ENCODE measurements around the gene NCCRP1.

NCCRP1 gene

DNA sequence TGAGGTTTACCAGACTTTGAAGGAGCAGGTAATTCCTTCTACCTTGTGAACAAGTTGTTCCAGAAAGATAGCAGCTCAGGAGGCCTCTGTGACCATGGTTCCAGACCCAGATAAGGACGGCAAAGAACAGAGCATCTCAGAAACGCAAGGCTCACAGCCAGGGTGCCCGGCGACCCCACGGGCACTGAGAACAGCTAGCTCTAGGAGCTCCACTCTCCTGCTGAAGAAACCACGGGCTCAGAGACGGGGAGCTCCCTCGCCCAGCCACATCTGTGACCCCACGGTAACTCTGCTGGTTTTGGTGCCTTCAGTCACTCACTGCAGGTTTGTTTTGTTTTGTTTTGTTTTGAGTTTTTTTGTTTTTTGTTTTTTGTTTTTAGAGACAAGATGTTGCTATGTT is 16.0 kb upstream of the NCCRP1 start:
- DNase-seq (ENCODE audit: low spot score): no peak

GRCh38 chr19:39181500-39182173 is 15.1 kb upstream of the NCCRP1 start:
- DNase-seq (ENCODE audit: low spot score): no peak

GRCh38 chr19:39182174-39182505 is 14.6 kb upstream of the NCCRP1 start:
- no peak for DNase-seq (ENCODE audit: low spot score)

- no peak for DNase-seq (ENCODE audit: low spot score)
Measured at GRCh38 chr19:39183104-39183503, 13.7 kb upstream of the NCCRP1 start.

DNA sequence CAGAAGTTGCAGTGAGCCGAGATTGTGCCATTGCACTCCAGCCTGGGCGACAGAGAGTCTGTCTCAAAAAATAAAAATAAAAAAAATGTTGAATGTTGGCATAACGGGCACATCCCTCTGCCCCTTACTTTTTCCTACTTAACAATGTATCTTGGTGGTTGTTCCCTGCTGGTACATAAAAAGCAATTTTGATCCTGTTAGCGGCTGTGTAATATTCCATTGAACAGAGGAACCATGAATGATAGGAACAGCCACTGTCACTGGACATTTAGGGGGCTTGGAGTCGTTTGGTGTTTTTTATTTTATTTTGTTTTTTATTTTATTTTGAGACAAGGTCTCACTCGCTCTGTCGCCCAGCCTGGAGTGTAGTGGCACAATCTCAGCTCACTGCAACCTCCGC is 10.4 kb upstream of the NCCRP1 start:
- no peak for DNase-seq (ENCODE audit: low spot score)

DNA sequence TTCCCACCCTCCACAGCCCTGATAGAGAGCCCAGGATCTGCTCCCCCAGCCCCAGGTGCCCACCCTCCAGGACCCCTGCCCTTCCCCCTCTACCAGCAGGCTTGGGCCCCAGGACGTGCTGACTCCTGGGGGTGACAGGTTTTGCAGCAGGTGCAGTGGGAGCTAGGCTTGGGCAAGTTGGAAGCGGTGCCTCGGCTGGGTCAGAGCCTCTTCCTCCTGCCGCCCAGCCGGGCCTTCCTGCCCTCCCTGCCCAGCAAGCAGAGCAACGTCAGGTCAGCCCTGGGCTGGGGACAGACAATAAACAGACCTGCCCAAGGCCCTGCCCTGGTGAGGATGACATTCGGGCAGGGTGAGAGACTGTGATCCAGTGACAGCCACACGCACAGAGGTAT is 9.2 kb upstream of the NCCRP1 start:
- no peak for DNase-seq (ENCODE audit: low spot score)

GRCh38 chr19:39188960-39189359 is 7.8 kb upstream of the NCCRP1 start:
- no peak for DNase-seq (ENCODE audit: low spot score)

GRCh38 chr19:39190768-39191167 is 6.0 kb upstream of the NCCRP1 start:
- DNase-seq (ENCODE audit: low spot score): no peak

GRCh38 chr19:39192846-39193245 is 3.9 kb upstream of the NCCRP1 start:
- DNase-seq (ENCODE audit: low spot score): no peak

DNA sequence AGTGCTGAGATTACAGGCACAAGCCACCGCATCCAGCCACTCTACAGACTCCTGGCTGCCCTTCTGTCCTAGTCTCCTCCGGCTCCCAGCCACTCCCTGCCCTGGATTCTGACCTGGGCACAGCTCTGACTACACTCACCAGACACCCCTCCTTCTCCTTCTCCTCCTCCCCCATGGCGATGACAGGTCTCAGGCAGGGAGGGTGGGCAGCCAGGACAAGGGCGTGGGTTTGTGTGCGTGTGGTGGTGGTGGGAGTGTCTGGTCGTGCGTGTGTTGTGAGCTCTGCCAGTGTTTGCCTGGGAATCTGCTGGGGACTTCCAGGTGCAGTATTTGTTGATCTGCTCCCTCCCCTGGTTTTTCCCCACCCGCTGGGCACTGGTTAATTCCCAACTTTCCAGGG is 3.0 kb upstream of the NCCRP1 start:
- DNase-seq (ENCODE audit: low spot score): no peak

- DNase-seq (ENCODE audit: low spot score): no peak
Measured at GRCh38 chr19:39194832-39195542, 1.8 kb upstream of the NCCRP1 start.

- DNase-seq (ENCODE audit: low spot score): no peak
Measured at GRCh38 chr19:39195755-39196154, 1.0 kb upstream of the NCCRP1 start.

GRCh38 chr19:39196320-39196719 is 444 bp upstream of the NCCRP1 start:
- DNase-seq (ENCODE audit: low spot score): no peak

DNA sequence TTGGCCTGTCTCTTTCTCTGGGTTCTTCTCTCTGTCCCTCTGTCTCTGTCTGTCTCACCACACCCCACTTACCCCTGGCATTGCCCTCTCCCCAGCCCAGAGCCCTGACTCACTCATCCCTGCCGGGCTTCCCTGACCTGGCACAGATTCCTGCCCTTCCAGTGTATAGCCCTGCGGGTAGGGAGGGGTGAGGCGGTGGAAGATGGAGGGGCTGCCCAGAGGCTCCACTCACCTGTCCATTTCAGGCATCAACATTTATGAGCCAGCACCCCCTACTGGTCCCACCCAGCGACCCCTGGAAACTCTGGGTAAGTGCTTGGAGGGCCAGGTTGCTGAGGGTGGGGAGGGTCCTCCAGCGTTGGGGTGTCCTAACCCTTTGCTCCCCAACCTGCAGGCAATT is 1.0 kb downstream of the NCCRP1 start:
- DNase-seq (ENCODE audit: low spot score): no peak

DNA sequence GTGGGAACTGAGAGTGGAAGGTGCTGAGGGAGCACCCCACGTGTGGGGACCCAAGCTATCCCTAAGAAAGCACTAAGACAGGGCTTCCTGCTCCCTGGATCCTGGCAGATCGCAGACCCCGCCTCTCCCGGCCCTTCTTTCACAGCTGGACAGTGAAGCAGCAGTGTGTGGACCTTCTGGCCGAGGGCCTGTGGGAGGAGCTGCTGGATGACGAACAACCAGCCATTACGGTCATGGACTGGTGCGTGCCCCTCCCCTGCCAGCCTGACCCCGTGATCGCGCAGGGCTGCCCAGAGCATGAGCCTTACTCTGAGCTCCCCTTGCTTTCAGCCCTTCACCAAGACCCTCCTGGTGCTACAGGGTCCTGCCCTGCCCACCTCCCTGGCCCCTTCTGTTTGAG is 2.3 kb downstream of the NCCRP1 start:
- no peak for DNase-seq (ENCODE audit: low spot score)

- no peak for DNase-seq (ENCODE audit: low spot score)
Measured at GRCh38 chr19:39200066-39200802, 3.5 kb downstream of the NCCRP1 start.

DNA sequence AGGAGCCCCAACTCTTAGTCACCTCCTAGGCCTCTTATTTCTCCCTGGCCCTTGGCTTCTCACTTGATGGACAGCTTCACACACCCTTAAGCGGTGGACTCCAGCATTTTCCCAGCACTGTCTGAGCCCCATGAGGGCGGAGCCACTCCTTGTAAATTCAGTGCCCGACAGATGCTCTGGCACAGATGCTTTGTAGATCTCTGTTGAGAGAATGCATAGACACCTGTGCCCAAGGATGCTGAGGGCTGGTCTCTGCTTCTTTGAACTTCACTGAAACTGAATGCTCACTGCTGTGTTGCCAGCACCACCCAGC is 4.0 kb downstream of the NCCRP1 start:
- no peak for DNase-seq (ENCODE audit: low spot score)

DNA sequence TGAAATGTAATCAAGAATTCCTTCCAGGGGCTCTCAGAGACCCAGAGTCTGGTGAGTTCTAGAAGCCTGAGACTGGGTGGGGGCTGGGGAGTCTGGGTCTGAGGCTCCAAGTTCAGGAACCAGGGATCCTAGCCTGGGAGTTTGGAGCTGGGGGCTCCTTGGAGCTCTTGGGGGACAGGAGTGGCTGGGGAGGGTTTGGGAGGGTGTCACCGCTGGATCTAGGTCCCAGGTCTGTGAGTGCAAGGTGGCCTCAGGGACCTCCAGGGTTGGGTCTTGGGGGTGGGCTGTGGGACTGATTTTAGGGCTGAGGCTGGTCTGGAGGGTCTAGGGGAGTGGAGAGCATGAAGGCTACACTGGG is 6.2 kb downstream of the NCCRP1 start:
- no peak for DNase-seq (ENCODE audit: low spot score)

DNA sequence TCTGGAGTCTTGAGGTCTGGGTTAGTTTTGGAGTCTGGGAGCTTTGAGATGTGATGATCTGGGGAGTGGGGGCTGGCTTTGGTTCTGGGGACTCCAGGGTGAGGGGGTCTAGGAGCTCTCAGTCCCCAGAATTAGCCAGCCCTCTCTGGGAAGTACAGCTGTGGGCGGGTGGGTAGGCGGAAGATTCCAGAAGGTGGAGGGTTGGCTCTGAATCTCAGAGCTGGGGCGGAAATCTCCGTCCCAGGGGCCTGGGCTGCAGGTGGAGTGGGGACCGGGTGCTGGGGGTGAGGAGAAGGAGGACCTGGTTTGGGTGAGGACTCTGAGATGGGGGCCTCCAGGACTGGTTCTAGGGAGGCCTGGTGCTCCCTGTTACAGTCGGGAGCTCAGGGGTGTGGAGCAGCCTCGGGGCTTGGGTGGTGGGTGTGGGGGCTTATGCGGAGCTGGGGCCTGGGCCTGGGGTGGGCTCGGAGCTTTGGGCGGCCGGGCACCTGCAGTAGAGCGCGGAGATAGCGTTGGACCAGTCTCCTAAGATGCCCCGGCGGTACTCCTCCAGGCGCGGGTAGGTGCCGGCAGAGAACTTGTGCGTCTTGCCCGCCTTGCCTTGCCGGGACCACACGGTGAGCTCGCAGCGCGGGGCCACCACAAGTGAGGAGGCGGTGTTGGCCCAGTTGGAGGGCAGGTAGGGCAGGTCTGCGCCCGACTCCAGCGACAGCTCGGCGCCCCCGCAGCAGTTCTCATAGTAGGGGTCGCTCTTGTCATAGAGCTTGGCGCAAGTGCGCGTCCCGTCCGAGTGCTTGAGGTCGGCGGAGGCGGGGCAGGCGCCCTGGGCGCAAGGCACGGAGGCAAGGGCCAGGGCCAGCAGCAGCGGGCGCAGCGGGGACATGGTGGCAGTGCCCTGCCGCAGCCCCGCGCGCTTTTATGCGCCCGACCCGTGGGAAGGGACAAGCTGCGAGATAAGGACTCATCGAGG is 6.9 kb downstream of the NCCRP1 start, which contains the start of gene SYCN:
SYCN (minus strand) TSS at position 892 of the 970 bp plus-strand sequence; CDS start at position 883, 9 bp downstream.
- DNase-seq (ENCODE audit: low spot score): no peak

DNA sequence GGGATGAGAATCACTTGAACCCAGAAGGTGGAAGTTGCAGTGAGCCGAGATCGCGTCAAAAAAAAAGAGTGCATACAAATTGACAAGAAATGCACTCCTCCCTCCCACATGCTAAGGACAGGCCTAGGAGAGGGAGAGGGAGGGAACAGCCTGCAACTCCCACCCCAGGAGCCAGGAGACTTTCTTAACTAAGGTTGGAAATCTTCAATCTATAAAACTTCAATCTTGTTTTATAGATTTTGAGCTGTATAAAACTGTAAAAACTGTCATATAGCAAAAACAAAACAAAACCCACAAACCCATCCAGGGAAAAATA is 8.6 kb downstream of the NCCRP1 start:
- DNase-seq (ENCODE audit: low spot score): no peak

DNA sequence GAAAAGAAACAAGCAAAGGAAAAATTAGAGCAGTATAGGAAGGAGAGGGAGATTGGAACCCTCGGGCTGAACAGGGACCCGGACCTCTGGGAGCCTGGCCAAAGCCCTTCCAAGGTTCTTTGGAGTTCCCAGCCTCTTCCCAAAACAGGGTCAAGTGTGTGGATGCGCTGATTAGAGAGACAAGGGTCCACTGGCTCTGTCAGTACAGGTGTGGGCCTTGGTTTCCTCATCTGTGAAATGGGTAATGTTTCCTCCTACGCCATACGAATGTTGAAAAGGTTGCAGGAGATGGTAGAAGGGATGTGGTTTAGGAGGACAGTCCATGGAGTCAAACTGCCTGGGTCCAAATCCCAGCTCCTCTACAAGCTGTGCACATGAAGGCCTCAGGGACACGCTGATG is 9.4 kb downstream of the NCCRP1 start:
- DNase-seq (ENCODE audit: low spot score): no peak

- no peak for DNase-seq (ENCODE audit: low spot score)
Measured at GRCh38 chr19:39207293-39207836, 10.6 kb downstream of the NCCRP1 start.
